ENCODE measurements around the gene ATP11B.
"Not testable (repeated sequence)": the region's sequence is repeated elsewhere in the genome, so short reads cannot be mapped to it uniquely, and the experiment has no call there.

The ATP11B gene

DNA sequence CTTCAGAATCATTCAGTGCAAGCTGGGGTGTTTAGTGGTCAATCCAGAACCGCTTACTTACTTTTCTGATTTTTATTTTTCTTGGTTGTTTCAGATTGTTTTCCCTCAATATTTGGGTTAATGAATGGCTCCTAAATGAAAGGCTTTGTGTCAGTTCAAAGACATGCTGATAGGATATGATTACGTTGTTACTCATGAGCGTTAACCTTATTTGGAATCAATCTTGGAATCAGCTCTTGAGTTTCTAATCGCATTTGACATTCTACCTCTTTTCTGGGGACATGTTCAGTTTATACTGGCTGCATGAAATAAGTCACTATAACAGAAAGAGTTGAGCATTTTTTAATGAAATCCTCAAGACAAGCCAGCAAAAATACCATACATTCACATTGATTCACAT lies 50.2 kb downstream of the ATP11B start:
- DNase-seq, result no peak

DNA sequence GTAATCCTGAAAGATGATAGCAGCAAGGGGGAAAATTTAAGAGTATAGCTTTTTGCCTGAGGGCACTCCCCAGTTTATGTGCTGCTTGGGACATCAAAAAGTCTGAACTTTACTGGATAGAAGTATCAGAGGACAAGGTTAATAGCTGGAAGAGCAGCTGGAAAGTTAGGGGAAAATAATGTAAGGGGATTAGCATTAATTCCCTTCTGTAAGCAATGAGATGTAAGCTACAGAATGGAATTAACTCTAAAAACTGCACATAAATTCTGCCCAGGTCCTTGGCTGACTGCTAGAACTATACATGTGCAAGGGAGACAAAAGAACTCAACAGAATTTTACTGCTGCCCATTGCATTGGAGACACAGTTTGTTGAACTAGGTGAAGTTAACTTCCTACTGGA lies 55.6 kb downstream of the ATP11B start:
- DNase-seq, result no peak

DNA sequence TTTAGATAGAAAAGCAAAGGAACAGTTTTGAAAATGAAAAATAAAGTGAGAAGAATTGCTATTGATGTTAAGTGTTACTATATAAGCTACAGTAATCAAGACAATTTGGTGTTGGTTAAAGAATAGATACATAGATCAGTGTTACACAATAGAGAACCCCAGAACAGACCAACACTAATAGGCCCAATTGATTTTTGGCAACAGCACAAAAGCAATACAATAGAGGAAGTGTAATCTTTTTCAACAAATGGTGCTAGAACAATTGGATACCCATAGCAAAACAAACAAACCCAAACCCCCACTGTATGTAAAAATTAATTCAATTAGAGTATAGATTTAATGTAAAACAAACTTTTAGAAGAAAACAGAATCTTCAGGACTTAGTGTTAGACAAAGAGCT lies 61.8 kb downstream of the ATP11B start:
- no peak for DNase-seq

DNA sequence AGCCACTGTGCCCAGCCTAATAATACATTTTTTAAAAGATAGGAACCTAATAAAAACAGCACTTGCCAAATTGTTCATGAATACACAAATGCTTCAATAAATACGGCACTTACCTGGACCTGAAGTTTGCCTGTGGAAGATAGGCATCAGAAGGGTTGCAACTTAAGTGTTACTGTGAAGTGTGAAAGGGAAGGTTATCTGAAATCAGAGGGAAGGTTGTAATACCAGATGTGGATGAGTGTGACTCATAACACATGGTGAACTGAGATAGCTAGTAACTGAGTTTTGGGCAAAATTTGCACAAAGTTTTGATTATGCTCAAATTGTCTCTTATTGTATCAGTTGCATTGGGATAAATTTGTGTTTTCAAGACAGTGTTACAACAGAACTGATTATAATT lies 68.0 kb downstream of the ATP11B start:
- DNase-seq, result no peak

DNA sequence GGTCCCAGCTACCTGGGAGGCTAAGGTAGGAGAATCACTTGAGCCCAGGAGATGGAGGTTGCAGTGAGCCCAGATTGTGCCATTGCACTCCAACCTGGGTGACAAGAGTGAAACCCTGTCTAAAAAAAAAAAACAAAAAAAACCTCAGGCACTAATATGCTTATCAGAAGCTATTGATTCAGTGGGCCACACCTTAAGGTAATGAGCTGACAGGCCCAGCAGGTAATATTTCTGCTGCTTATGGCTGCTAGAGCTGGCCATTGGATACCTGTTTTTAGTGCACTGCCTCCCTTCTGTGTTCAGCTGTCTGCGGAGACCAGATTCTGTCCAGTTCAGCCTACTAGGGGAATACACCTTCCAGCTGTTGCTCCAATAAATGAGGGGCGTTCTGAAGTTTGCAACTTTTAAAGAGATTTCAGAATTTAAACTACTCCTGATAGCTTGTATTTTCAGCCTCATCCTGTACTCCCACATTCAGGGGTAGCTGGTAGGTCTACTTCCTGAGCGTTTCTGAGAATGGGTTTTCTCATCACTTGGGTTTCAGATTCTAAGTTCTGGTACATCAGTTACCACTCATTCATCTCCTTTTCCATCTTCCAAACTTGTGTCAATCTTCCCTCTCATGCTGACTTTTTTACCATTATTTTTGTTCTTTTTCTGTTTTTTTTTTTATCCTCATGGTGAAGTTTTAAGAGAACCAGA lies 69.0 kb downstream of the ATP11B start:
- DNase-seq, result no peak

DNA sequence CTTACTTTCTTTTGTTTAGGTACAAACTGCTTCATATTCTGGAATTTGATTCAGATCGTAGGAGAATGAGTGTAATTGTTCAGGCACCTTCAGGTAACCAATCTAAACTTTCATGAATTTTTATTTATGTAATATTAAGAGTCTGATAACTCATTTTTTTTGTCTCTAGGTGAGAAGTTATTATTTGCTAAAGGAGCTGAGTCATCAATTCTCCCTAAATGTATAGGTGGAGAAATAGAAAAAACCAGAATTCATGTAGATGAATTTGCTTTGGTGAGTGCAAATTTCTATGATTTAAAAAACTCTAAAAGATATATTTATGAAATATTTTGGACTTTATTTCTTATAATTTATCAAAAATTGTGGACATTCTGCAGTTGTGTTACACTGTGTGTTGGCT lies 75.8 kb downstream of the ATP11B start:
- DNase-seq, result no peak

DNA sequence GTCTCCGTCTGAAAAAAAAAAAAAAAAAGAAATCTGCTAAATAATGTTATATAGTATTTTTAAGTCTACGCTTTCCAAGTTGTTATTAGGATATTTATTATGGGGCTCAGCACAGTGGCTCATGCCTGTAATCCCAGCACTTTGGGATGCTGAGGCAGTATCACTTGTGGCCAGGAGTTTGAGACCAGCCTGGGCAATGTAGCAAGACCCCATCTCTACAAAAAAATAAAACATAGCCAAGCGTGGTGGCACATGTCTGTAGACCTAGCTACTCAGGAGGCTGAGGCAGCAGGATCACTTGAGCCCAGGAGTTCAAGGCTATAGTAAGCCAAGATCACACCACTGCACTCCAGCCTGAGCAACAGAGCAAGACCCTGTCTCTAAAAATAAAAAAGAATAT lies 77.6 kb downstream of the ATP11B start:
- not testable (repeated sequence) for DNase-seq

DNA sequence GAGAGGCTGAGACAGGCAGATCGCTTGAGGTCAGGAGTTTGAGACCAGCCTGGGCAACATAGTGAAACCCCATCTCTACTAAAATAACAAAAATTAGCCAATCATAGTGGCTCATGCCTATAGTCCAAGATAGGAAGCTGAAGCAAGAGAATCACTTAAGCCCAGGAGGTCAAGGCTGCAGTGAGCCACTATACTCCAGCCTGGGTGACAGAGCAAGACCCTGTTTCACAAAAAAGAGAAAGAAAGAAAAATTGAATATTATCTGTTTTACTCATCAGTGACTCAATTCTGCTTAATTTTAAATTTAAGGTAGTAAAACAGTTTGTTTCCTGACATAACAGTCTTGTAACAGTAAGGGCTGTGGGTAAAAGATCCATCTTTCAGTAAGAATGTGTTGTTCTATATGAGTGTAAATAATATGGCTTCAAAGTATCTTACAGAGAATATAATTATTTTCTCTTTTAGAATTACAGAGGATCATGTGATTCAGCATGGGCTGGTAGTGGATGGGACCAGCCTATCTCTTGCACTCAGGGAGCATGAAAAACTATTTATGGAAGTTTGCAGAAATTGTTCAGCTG lies 85.8 kb downstream of the ATP11B start:
- no peak for DNase-seq

DNA sequence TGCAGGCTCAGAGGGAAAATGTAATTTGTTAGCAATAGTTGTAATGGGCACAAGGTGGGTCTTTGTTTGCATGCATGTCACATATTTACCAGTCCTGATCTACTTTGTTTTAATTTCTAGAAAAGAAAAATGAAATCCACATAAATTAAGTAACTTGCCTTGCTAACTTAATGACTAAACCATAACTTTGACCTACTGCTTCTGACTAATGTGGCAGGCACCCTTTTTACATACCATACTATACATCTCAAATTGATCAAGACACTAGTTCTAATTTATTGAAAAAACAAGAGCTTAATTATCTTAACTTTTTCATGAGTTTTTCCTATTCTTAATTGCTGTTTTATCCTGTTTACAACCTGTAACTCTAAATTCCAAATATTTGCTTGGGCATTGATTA lies 93.2 kb downstream of the ATP11B start:
- no peak for DNase-seq

DNA sequence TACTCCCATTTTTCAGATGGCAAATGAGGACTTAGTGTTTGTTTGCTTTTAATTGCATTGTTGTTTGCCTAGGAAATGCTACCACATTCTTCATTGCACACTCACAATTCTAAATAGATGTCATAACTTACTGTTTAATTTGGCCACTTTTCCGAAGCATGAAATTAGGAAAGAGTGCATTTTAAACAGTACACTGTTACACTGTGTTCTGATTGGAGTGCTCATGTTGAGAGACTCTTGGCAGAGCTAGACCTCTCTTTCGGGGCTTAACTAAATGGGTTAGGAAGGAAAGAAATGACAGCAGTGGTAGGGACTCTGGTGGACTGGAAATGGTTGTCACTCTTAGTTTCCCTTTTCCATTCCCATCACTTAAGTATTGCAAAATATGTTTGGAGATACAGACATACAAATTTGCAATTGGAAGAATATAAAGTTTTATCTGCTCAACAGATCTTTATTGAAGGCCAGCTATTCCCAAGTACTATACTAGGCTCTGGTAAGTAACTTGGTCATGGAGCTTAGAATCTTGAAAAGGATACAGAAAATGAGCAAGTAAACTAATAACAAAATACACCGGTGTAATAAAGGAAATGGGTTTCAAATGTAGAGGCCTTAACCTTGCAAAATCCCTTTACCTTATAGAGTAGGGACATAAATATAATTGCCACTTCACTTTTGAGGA lies 96.8 kb downstream of the ATP11B start:
- no peak for DNase-seq

DNA sequence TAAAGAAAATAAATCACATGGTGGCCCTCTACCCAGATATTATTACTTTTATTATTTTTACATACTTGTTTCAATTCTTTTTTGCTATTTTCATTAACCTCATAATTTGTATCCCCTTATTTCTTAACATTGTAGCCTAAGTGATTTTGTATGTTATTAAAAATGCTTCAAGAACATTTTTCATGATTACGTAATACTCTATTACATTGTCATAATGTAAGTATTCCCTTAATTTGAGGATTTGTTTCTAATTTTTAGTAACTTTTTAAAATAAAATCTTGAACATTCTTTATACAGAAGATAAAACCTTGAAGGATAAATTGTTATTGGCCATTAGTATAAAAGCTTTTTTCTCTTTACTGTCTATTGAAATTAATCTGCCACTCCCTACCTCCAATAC lies 98.1 kb downstream of the ATP11B start:
- no peak for DNase-seq

DNA sequence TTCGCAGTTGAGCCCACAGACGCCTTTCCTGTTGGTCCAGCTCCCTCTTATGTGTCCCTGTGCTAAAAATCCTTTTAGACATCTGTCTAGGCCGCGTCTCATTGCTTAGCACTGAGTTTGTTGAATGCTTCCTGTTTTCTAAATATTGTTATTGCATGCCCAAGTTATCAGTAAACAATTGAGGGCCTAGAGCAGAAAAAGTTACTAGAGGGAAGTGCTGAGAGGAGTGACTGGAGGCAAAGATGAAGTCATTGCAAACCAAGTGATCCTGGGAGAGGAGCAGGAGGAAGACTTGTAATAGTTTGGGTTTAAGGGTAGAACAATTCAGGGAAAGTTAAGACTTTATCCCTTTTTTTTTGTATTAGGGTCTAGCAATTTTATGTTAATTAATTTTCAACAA lies 98.9 kb downstream of the ATP11B start:
- DNase-seq, result peak; percentile 15

DNA sequence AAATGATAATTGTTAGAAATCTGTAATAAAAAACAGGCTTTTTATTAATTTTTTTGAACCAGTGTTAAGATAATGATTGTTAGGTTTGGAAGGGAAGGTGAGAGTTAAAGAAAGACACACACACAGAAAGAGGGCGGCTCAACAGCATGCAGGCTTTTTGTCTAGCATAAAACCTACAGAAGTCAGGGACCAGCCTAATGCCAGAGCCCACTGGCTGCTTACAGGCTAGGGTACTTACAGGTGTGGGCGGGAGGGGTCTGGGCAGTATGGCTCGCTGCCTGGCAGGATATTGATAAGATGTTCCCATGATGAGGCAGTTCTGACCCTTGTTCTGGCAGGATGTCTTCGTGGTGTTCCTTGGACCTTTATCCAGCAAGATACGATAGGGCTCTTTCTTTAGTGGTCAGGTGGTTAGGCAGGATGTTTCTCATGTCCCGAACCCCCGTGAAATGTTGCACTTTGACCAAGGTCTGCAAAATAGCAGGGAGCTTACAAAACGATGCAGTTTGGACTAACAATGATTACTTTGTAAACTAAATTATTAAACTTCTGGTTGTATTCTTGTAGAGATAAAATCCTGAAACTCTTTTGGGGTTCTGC lies 102.3 kb downstream of the ATP11B start:
- DNase-seq, result no peak

DNA sequence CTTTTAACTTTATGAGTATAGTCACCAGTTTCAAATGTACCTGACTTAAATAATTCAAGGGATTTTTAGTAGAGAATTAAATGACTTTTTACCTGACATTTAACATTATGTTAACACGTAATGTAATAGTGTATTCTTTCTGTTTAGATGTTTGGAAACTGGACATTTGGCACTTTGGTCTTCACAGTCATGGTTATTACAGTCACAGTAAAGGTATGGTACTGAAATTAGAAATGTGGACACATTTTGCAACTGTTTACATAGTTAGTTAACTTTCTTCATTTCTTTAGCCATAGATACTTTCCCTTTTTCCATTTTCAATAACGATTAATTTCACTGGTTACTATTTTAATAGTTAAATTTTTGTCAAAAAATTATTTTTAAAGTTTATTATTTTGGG lies 103.2 kb downstream of the ATP11B start:
- DNase-seq, result no peak

DNA sequence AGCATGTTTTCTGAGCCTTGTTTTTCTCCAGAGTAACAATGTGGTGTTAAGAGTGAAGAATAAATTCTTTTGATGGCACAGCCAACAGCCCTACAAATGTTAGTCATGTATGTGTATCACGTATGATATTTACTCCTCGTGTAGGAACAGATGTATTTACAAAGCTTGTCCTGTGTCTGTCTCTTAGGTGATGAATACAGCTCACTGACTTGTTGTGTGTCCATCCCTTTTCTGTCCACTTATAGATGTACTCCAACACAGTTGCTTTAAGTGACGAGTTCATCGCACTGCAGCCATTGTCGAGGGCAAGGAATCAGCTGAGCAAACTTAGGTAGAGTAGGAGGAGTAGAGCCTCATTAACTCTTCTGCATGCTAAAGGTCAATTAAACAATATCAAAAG lies 108.9 kb downstream of the ATP11B start:
- DNase-seq, result no peak

DNA sequence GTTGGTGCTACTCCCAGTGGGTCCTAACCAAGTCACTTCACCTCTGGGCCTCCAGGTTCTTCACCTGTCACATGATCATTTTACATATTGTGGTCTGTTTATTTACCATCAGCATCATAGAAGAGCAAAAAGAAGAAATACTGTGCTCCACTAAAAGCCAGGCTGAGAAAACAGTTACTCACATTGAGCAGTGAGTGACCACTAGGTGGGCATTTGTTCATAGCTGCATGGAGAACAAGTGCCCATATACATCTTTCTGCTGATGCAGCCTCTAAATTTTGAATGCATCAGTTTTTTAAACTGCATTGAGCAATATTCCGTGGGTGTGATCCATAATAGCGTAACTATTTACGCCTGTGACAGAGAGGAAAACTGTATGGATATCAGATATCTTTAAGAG lies 110.9 kb downstream of the ATP11B start:
- no peak for DNase-seq

DNA sequence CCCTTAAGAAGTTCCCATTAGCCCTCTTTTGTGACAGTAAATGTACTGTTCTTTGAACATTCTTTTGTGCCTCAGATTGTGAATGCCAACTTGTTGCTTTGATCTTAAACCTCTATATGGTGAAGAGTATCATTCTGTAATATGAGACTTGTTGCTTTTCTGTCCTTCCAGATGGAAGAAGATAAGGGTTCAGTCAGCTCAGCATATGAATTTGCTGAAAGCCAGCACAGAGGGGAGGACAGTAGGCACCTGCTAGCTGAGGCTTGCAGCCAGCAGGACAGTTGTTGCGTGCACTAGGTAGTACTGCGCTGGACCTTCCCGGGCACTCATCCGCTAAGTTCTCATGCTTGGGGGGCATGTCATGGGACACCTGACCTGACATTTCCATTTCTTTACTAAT lies 112.3 kb downstream of the ATP11B start:
- DNase-seq, result no peak

DNA sequence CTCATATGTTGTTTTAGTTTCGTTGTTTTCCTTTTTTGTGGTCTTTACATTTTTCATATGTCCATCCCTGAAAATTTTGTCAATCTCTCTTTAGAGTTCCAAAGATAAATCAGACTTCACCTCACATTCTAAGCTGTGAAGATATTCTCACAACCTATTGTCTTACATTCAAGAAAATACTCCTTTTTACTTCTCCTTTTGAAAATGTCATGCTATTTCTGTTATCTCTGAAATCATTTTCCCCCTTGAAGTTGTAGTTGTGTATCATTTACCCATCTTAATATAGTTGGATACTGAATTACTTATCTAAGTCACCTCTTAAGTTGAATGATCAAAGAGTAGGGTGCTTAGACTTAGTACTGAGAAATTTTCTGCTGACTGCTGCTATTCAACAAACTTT lies 112.7 kb downstream of the ATP11B start:
- DNase-seq, result no peak

DNA sequence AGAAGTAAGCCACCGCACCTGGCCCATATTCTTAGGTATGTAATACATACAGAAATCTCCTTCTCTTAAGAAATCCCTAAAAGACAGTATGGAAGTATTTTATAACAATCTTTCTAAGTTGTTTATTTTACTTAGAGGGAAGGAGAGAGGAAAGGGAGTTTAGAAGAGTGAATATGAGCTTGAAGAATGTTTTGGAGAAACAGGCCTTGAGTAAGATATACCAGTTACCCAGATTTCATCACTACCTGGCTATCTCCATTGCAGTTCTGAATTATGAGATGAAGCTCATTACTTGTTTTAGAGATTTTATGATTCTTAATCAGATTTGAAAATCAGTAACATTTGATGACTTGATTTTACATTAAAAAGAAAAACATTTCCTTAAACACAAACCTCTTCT lies 115.2 kb downstream of the ATP11B start:
- DNase-seq, result no peak

DNA sequence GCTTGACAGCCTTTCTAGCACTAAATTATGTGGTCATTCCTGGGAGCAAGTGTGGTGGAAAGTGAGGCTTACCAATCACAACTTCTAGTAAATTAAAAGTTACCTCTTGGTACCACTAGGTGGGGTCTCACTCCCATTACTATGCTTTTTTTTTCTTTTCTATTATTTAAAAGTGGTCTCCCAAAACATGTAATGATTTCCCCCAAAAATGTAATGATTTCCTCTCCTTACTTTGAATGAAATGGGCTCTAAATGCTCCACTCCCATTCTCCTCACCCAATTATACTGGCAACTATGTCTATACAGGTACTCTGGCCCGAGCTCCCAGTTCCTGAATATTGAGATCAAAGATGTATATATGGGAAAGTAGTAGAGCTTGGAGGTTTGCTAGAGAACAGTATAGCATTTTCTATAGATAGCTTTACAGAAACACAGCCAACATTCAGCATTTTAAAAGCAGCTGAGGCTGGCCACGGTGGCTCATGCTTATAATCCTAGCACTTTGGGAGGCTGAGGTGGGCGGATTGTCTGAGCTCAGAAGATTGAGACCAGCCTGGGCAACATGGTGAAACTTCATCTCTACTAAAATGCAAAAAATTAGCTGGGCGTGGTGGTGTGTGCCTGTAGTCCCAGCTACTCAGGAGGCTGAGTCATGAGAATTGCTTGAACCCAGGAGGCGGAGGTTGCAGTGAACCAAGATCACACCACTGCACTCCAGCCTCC lies 116.2 kb downstream of the ATP11B start:
- peak; percentile 7 for DNase-seq

DNA sequence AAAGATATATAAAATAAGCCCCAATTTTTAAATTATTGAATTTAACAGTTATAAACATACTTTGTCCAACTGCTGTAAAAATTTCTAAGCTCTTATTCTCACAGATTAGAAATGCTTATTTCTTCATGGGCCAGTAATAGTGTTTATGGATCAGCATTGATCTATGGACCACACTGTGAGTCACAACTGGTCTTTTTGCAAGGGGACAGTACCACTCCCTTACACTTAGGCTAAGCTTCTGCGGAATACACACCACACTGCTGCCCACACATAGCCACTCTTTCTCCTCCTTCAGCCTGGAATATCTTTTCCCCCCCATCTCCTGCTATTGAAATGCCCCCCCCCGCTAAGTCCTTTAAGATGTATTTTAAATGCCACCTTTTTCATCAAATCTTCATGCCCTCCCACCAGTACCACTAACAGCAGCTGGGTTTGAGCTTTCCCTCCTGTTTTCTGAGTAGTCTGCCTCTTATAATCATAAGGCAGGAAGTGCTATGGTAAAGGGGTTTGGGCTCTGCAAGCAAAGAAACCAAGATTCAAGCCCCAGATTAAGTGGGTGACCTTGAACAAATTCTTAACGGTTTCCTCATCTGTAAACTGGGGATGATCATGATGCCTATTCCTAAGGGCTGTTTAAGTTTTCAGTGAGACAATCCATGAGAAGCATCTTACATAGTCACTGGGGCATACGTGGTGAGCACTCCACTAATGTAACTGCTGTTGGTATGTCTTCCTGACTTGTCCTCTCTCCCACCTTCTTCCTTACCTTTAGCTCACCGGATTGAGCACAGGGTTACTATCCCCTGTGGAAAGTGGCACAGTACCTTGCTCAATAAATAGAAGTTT lies 117.9 kb downstream of the ATP11B start:
- DNase-seq, result no peak

DNA sequence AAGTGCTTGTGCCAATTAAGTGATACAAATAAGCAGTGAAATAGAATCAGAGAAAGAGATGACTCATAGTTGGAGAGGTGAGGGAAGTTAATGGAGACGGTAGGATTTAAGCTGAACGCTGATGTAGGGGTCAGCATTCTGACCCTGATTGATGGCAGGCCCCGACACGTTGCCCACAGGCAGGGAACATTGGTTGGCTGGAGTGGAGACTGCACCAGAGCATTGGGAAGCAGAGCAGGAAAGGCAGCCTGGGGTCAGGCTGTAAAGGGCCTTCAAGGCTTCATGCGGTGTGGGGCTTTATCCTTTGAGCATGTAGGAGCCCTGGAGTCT lies 118.4 kb downstream of the ATP11B start:
- DNase-seq, result no peak

DNA sequence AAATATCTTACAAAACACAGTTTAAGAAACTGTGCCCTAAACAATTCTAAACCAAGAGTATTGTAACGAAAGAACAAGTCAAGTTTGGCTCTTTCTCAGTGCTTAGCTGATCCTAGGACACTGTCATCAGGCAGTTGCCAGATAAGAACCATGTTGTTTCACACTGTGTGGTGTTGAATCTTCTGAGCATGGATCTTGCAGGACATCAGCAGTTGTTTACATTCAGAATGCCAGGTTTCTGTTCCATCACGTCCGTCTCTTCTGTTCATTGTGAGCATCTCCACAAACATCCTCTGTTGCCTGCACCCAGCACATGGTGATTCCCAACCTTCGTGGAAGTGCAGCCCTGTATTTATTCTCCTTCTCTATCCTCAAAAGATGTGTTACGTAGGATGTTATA lies 119.2 kb downstream of the ATP11B start:
- DNase-seq, result no peak
